Stimulated activated CD8-positive, alpha-beta memory T cell treated with anti-CD3 and anti-CD28 coated beads, Interleukin-15, amount 100 ng/mL, for 4 hours (primary cell): ENCODE measurements around the gene PCYT2.
"Not testable (repeated sequence)": the region's sequence is repeated elsewhere in the genome, so short reads cannot be mapped to it uniquely, and the experiment has no call there.

ENCODE experiments used
- DNase-seq, 2 donors: peaks; one replicate each; pipeline ENCODE4 v3.0.0-alpha.2; 2020; ENCODE audit warnings: low read depth in 2 of 2

The PCYT2 gene

GRCh38 chr17:81927653-81928543 lies 16.7 kb upstream of the PCYT2 start, which contains the start of gene MAFG:
TSS of gene MAFG (minus strand) at chr17:81927735. CDS start at chr17:81923185, 4,550 bp downstream.
- peak; percentile 74 to 81 for DNase-seq

DNA sequence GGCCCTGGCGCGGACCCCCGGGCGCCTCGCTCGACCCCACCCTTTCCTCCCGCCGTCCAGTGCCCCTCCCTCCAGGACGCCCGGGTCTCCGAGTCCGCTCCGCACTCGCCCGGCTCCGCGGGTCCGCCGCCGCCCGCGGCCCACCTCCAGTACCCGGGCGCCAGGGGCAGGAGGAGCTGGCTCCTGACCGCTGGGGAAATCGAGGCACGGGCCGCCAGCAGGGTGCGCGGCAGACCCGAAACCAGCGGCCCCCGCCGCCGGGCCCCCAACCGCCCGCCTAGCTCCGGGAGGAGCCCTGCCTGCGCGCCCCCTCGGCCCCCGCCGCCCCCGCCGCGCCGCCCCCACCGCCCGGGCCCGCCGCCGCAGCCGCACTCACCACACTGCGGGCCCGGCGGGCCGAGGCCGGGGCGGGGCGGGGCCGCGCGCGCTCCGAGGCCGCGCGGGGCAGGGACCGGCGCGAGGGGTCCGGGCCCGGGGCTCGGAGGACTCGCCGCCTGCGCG lies 16.0 kb upstream of the PCYT2 start:
- no peak for DNase-seq

DNA sequence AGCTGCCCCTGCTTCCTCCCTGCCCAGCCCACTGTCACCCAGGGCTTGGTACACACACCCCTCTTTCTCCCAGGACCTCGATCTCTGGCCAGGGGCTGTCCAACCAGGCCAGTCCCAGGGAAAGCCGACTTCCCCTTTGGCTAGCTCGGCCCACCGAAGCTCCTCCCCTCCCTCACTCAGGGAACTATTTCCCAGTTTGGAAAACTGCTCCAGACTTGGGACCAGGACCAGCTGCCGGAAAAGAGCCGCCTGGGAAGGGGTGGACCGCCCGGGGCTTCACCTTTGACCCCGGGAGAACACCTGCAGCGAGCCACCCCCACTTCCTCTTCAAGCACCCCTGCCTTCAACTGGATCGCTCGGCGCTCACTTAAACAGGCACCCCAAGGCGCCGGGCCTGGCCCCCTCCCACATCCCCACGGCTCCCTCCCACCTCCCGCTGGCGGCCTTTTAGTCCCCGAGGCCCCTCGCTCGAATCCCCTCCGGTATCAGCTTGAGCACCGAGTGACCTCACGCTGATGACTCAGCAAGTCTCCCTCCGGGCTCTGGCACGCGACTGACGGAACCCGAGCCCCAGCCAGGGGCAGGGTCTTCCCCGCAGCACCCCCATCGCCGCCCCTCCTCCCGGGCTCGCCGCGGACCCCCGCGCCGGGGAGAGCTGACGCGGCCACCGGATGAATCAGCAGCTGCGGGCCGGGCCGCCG lies 15.4 kb upstream of the PCYT2 start:
- peak; percentile 45 to 57 for DNase-seq

DNA sequence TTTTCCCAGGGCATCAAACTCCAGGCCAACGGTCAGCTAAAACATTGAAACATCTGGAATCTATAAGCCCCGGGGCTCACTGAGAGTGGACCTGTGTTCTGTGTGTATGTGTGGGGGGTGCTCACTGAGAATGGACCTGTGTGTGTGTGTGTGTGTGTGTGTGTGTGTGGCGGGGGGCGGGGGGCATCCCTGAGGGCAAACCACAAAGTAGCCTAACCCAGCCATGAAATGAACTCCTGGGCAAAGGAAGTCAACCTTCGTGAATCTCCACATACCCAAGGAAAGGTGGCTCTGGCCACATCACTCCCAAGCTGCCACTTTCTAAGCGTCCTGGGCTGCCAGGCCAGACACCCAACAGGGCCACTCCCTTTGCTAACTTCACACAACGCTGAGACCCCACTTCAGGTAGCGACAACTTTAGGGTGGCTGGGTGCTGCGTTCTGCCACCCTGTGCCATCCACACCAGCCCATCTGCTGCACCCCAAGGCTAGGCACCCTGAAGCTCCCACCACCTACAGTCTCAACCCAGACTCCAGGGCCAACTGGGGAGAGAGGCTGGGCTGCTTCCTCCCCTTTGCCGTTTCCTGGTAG lies 14.8 kb upstream of the PCYT2 start:
- no peak for DNase-seq

GRCh38 chr17:81924557-81925532 lies 13.6 kb upstream of the PCYT2 start:
- no peak for DNase-seq

GRCh38 chr17:81923302-81924260 lies 12.4 kb upstream of the PCYT2 start:
- no peak for DNase-seq

- DNase-seq: no peak
These were observed 11.5 kb upstream of the PCYT2 start for GRCh38 chr17:81922566-81923301.

GRCh38 chr17:81921996-81922565 lies 10.9 kb upstream of the PCYT2 start:
- no peak for DNase-seq

- DNase-seq: no peak
These were observed 10.3 kb upstream of the PCYT2 start for GRCh38 chr17:81921537-81921862.

- no peak for DNase-seq
These were observed 9.7 kb upstream of the PCYT2 start for GRCh38 chr17:81920612-81921536.

GRCh38 chr17:81918832-81919545 lies 7.8 kb upstream of the PCYT2 start:
- DNase-seq: no peak

- DNase-seq: not testable (repeated sequence)
These were observed 7.1 kb upstream of the PCYT2 start for GRCh38 chr17:81918333-81918669.

GRCh38 chr17:81917565-81918332 lies 6.5 kb upstream of the PCYT2 start, which contains the start of gene SIRT7:
TSS of gene SIRT7 (minus strand) at chr17:81918176. CDS start at chr17:81918131, 45 bp downstream.
- DNase-seq: peak; percentile 60 to 72

DNA sequence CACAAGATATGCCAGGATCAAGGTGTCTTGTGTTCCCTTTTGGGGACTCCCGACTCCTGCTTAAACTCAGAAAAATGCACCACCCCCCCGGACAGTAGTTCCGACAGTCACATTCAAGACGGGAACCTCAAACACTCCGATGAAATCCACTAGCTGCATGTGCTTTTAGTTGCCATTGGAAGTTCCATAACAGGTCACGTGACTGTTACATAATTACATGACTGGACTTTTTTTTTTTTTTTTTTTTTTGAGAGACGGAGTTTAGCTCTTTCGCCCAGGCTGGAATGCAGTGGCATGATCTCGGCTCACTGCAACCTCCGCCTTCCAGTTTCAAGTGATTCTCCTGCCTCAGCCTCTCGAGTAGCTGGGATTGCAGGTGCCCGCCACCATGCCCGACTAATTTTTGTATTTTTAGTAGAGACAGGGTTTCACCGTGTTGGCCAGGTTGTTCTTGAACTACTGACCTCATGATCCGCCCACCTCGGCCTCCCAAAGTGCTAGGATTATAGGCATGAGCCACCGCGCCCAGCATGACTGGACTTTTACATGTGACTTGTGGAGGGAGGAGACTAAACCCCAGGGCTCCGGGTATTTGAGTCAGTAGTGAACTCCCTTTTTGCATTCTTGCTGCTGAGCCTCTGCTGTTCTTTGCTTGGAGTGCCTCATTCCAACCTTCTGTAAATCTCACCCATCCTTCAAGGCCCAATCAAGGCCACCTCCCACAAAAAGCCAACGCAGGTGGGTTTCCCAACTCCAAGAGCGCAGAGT lies 5.2 kb upstream of the PCYT2 start:
- no peak for DNase-seq

GRCh38 chr17:81915331-81915730 lies 4.1 kb upstream of the PCYT2 start:
- DNase-seq: no peak
